Epithelial cell of umbilical artery (primary cell): ENCODE results near the gene TUG1. TPM values are rescaled to one million over a fixed set of nuclear protein-coding genes. Genes with fewer than 3 reads are reported as not detected.

ENCODE experiments used
- total RNA-seq: library from RNA; depleted of rRNA; stranded (reverse); fragments of >200 nt; gene quantifications from 2 replicates; pipeline ENCODE4 v1.2.3, GENCODE V29; 2014

The TUG1 gene
- total RNA-seq = 29.2 and 36.8 TPM in 2 replicates

DNA sequence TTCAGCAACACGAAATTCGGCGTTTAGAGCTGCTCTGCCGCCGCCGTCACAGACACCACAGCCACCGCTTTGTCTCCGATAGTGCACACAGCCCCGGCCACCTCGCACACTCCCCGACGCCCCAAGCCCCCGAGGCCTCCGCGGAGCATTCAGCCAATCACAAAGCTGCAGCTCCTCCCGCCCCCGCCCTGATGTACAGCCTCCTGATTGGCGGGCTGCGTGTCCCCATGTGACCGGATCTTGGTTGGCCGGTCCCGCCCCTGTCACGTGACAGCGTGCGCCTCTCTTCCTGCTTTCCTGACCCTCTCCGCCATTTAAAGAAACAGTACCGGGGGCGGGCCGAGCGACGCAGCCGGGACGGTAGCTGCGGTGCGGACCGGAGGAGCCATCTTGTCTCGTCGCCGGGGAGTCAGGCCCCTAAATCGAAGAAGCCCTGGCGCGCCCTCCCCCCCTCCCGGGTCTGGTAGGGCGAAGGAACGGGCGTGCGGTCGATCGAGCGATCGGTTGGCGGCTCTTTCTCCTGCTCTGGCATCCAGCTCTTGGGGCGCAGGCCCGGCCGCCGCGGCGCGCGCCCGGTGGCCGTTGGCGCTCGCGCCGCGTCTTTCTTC lies at the start of gene TUG1:
TSS of gene TUG1 (plus strand) at position 342 of the 608 bp plus-strand sequence.

DNA sequence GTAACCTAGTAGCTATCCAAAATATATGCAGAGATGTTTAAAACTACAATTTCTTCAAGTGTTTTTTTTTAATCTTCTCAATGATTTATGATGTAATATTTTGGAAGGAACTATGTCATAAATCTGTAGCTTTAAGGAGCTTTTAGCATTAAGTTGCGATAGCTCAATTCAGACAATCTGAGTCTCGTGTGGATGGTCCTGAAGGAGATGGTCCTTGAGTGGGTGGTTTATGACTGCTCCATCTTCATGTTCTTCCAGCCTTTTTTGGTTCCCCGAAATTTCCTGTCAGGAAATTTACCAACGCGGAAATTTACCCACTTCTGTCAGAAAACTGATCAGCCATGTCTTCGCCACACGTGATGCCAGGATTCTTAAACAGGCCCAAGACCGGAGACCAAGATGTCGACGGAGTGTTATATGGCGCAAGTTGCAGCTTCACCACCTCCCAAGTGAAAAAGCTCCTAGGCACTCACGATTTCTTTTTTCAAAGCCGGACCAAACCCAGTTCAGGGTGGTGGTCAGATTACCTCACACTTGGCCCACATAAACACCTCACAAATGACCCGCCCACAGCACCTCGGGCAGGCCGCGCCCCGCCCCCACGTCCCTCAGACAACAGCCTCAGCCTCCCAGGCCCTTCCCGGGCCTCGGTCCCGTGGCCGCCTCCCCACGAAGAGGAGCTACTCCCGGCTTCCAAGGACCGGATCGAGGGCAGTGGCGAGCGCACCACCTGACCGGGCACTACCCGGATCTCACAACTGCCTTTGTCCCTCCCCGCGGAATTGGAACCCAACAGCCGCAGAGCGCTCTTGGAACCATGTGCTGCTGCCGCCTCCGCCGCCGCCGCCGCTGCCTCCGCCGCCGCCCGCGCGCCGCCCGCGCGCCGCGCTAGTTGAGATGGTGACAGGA lies 796 bp upstream of the TUG1 start, which contains the start of gene MORC2:
TSS of gene MORC2 (minus strand) at position 760 of the 909 bp plus-strand sequence. CDS start 885 bp downstream, outside the sequence.

Other genes starting within 250 kb of the TUG1 start
- gene MORC2, start 491 bp upstream of the TUG1 start, total RNA-seq = 11.7 and 17.0 TPM in 2 replicates
- gene SMTN, start 112.1 kb downstream of the TUG1 start, total RNA-seq = 146 and 148 TPM in 2 replicates
- gene SELENOM, start 138.3 kb downstream of the TUG1 start, total RNA-seq = 34.0 and 54.9 TPM in 2 replicates
- gene INPP5J, start 153.7 kb downstream of the TUG1 start, total RNA-seq = under 0.01 and 0.30 TPM in 2 replicates
- 0.65 and 0.76 TPM in 2 replicates for gene PLA2G3, start 171.2 kb downstream of the TUG1 start, total RNA-seq
- gene RNF185, start 190.9 kb downstream of the TUG1 start, total RNA-seq = 17.5 and 25.1 TPM in 2 replicates
- gene LIMK2, start 243.0 kb downstream of the TUG1 start, total RNA-seq = 77.3 and 98.8 TPM in 2 replicates